Adipocyte (in vitro differentiated cells): ENCODE data around the gene CLPX.
"Not testable (repeated sequence)": the region's sequence is repeated elsewhere in the genome, so short reads cannot be mapped to it uniquely, and the experiment has no call there.

Source experiments
- DNase-seq: peaks from one replicate; pipeline ENCODE4 v3.0.0-alpha.2; 2015; ENCODE audit warnings: low read depth
- H3K27me3 ChIP-seq: replicated peaks from 2 replicates; pipeline ENCODE4 v1.7.0; 2013; ENCODE audit warnings: mild to moderate bottlenecking, low read length, moderate library complexity; ENCODE audit not compliant: control insufficient read depth, insufficient read depth
- H3K36me3 ChIP-seq: 2 replicates; pipeline ENCODE4 v1.7.0; 2013; ENCODE audit warnings: low read length, mild to moderate bottlenecking, moderate library complexity; ENCODE audit not compliant: control insufficient read depth, insufficient read depth, severe bottlenecking
- H3K4me1 ChIP-seq: 2 replicates; pipeline ENCODE4 v1.7.0; 2013; ENCODE audit warnings: mild to moderate bottlenecking, low read length, moderate library complexity; ENCODE audit not compliant: control insufficient read depth, insufficient read depth
- H3K4me3 ChIP-seq: 2 replicates; pipeline ENCODE4 v1.7.0; 2013; ENCODE audit warnings: mild to moderate bottlenecking, low read length, moderate library complexity
- H3K9ac ChIP-seq: 2 replicates; pipeline ENCODE4 v1.7.0; 2013; ENCODE audit warnings: mild to moderate bottlenecking, low read length, moderate library complexity
- H3K9me3 ChIP-seq: 2 replicates; pipeline ENCODE4 v1.7.0; 2013; ENCODE audit warnings: mild to moderate bottlenecking, low read length, moderate library complexity; ENCODE audit not compliant: control insufficient read depth

Gene CLPX

GRCh38 chr15:65099801-65100200 is 85.3 kb downstream of the CLPX start:
- not testable (repeated sequence) for H3K9ac ChIP-seq

DNA sequence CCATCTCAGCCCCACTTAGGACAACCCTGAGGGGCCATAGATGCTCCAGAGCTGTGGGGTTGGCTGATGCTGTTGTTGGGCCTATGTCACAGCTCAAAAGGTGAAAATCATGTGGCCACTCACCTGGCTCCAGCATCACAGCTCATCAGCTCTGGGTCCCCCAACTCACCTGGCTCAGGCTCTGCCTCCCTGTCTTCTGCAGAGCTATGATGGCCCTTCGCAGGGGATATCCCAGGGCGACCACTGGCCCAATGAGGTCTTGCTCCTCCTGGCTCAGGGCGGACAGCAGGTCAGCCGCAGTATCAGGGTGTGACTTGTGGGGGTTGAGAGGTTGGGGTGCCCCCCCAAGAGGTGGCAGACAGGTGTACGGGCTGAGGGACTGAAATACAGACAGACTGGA is 85.8 kb downstream of the CLPX start:
- Histone ChIP-seq H3K36me3 (peaks cover 43% of the 10 kb centered on the region), H3K4me1 (peaks cover 6% of the 10 kb centered on the region), H3K9me3 (no peaks in the 10 kb centered on the region), H3K27me3 (no peaks in the 10 kb centered on the region), H3K4me3 (no peak overlapping the region), H3K9ac (no peak overlapping the region)
- no peak for DNase-seq

More at GRCh38 chr15:65099801-65100200, 85.3 kb downstream of the CLPX start:
- H3K4me3 ChIP-seq, DNase-seq, H3K4me1 ChIP-seq, H3K9me3 ChIP-seq, H3K27me3 ChIP-seq: not testable (repeated sequence)
- H3K36me3 ChIP-seq = peaks cover 47% of the 10 kb centered on the region
